HG03095 (cell line): Measurements from ENCODE around the gene GAB4.
"Not testable (repeated sequence)": the region's sequence is repeated elsewhere in the genome, so short reads cannot be mapped to it uniquely, and the experiment has no call there.

Source experiments
- ATAC-seq: cut with Tn5 transposase; IDR thresholded peaks from one replicate; pipeline ENCODE4 v1.9.1; 2021; ENCODE audit warnings: moderate library complexity; ENCODE audit not compliant: unreplicated experiment

The GAB4 gene

GRCh38 chr22:17007852-17008731 is at the start of gene GAB4:
TSS of gene GAB4 (minus strand) at chr22:17008222. CDS start at chr22:17008114, 108 bp downstream.
- no peak for ATAC-seq

GRCh38 chr22:17056807-17057206 is 48.8 kb upstream of the GAB4 start:
- no peak for ATAC-seq

- no peak for ATAC-seq
Observed at GRCh38 chr22:17056058-17056457, 48.0 kb upstream of the GAB4 start.

- ATAC-seq: no peak
Observed at GRCh38 chr22:17047656-17048055, 39.6 kb upstream of the GAB4 start.

GRCh38 chr22:17046566-17047348 is 38.7 kb upstream of the GAB4 start:
- ATAC-seq: no peak

- no peak for ATAC-seq
Observed at GRCh38 chr22:17043521-17043920, 35.5 kb upstream of the GAB4 start.

GRCh38 chr22:17036842-17037711 is 29.1 kb upstream of the GAB4 start:
- peak; percentile 54 for ATAC-seq

GRCh38 chr22:17035976-17036841 is 28.2 kb upstream of the GAB4 start:
- peak; percentile 26 for ATAC-seq

GRCh38 chr22:17035246-17035645 is 27.2 kb upstream of the GAB4 start:
- ATAC-seq: no peak

GRCh38 chr22:17034532-17034931 is 26.5 kb upstream of the GAB4 start:
- not testable (repeated sequence) for ATAC-seq

GRCh38 chr22:17032277-17032676 is 24.3 kb upstream of the GAB4 start:
- not testable (repeated sequence) for ATAC-seq

- ATAC-seq: not testable (repeated sequence)
Observed at GRCh38 chr22:17024380-17024779, 16.4 kb upstream of the GAB4 start.

GRCh38 chr22:17015552-17015951 is 7.5 kb upstream of the GAB4 start:
- ATAC-seq: not testable (repeated sequence)

GRCh38 chr22:17014101-17014440 is 6.0 kb upstream of the GAB4 start:
- not testable (repeated sequence) for ATAC-seq

GRCh38 chr22:17013396-17014100 is 5.5 kb upstream of the GAB4 start:
- ATAC-seq: no peak

- ATAC-seq: no peak
Observed at GRCh38 chr22:17012267-17012666, 4.2 kb upstream of the GAB4 start.

GRCh38 chr22:17009640-17010291 is 1.7 kb upstream of the GAB4 start:
- no peak for ATAC-seq

- no peak for ATAC-seq
Observed at GRCh38 chr22:17007257-17007656, 765 bp downstream of the GAB4 start.

GRCh38 chr22:16989915-16990314 is 18.1 kb downstream of the GAB4 start:
- ATAC-seq: no peak
